Peyer's patch (tissue), 4 donors: Measurements from ENCODE around the gene SLF2. TPM values are rescaled to one million over a fixed set of nuclear protein-coding genes. Genes with fewer than 3 reads are reported as not detected.
A peak's percentile ranks its signal among the peaks of the same experiment; 100 is the strongest.

Source experiments
- DNase-seq, 3 donors: peaks; one replicate each; pipeline ENCODE4 v3.0.0-alpha.2; 2017 to 2019
- H3K27ac ChIP-seq, 4 donors: fragments of 200-600 bp; sonication (generic); one replicate each; pipeline ENCODE4 v1.5.1; 2016 to 2019
- H3K27me3 ChIP-seq, 2 donors: fragments of 200-600 bp; sonication (generic); one replicate each; pipeline ENCODE4 v1.5.1; 2019
- H3K36me3 ChIP-seq, 3 donors: fragments of 200-600 bp; sonication (generic); one replicate each; pipeline ENCODE4 v1.5.1; 2016 to 2019
- H3K4me1 ChIP-seq, 4 donors: fragments of 200-600 bp; sonication (generic); one replicate each; pipeline ENCODE4 v1.5.1; 2016 to 2019
- H3K4me3 ChIP-seq, 4 donors: fragments of 200-600 bp; sonication (generic); 1 replicate in 3 of 4; 2 replicates in 1 of 4; pipeline ENCODE4 v1.5.1; 2016 to 2019; ENCODE audit warnings: mild to moderate bottlenecking in 1 of 4
- H3K9me3 ChIP-seq, 4 donors: fragments of 200-600 bp; sonication (generic); one replicate each; pipeline ENCODE4 v1.5.1; 2016 to 2019; ENCODE audit warnings: mild to moderate bottlenecking in 1 of 4
- CTCF ChIP-seq, 6 experiments: fragments of 450-650 bp in 4 of 6; fragments of 200-600 bp in 2 of 6; sonication (generic) in 1 of 6; IDR thresholded peaks; one replicate each; pipeline ENCODE4 v1.5.1; 2017 to 2019; ENCODE audit warnings: antibody characterized with exemption in 6 of 6, mild to moderate bottlenecking in 3 of 6, moderate library complexity in 1 of 6
- POLR2A ChIP-seq, 2 donors: fragments of 450-650 bp; IDR thresholded peaks; one replicate each; pipeline ENCODE4 v1.5.1; 2017; ENCODE audit warnings: antibody characterized with exemption in 2 of 2, mild to moderate bottlenecking in 2 of 2, moderate library complexity in 2 of 2
- total RNA-seq, 4 donors: library from RNA; depleted of rRNA; stranded (reverse); fragments of >200 nt; gene quantifications; one replicate each; pipeline ENCODE4 v1.1.0, GENCODE V29; 2016

SLF2 gene
- total RNA-seq, 4 donors from 2014 or later = 11.0 to 37.2 (median 32.0) TPM

- no peak for TF ChIP-seq POLR2A (IDR thresholded peaks at IDR 0.05)
- TF ChIP-seq CTCF (IDR thresholded peaks at IDR 0.05) = no peak
- Histone ChIP-seq H3K27me3 (no peaks in the 10 kb centered on the region), H3K4me3 (no peak overlapping the region), H3K4me1 (peaks cover 0 to 15% (median 7%) of the 10 kb centered on the region in 4 donors), H3K27ac (no peak overlapping the region), H3K36me3 (peaks cover 0 to 21% (median 0%) of the 10 kb centered on the region in 3 donors), H3K9me3 (no peaks in the 10 kb centered on the region)
- DNase-seq = peak in 1 of 3 donors; percentile 5
Observed at GRCh38 chr10:100966887-100967286, 54.1 kb downstream of the SLF2 start.

DNA sequence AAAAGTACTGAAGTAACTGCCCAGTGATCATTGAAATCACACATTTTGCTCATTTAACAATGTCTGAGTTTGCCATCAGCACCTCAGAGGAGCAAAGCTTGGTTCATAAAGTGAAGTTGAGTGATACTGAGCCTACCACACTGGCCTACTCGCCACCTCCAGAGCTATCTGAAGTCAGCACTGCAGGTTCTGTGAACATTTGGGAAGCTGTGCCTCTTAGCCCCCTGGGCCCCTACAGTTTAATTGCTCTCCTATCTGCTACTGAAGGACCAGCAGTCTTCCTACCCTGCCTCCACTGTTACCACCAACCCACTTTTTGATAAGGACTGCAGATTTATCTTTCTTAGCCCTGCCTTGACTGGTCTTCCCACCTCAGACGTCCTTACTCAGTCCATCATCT lies 54.6 kb downstream of the SLF2 start:
- H3K27ac ChIP-seq = no peak overlapping the region
- DNase-seq = peak in 1 of 3 donors; percentile 1
- no peak for TF ChIP-seq CTCF (IDR thresholded peaks at IDR 0.05)
- no peak for TF ChIP-seq POLR2A (IDR thresholded peaks at IDR 0.05)
- H3K36me3 ChIP-seq = peaks cover 0 to 17% (median 0%) of the 10 kb centered on the region in 3 donors
- no peaks in the 10 kb centered on the region for H3K9me3 ChIP-seq
- H3K27me3 ChIP-seq = no peaks in the 10 kb centered on the region
- H3K4me3 ChIP-seq = no peak overlapping the region
- H3K4me1 ChIP-seq = peaks cover 0 to 19% (median 7%) of the 10 kb centered on the region in 4 donors

DNA sequence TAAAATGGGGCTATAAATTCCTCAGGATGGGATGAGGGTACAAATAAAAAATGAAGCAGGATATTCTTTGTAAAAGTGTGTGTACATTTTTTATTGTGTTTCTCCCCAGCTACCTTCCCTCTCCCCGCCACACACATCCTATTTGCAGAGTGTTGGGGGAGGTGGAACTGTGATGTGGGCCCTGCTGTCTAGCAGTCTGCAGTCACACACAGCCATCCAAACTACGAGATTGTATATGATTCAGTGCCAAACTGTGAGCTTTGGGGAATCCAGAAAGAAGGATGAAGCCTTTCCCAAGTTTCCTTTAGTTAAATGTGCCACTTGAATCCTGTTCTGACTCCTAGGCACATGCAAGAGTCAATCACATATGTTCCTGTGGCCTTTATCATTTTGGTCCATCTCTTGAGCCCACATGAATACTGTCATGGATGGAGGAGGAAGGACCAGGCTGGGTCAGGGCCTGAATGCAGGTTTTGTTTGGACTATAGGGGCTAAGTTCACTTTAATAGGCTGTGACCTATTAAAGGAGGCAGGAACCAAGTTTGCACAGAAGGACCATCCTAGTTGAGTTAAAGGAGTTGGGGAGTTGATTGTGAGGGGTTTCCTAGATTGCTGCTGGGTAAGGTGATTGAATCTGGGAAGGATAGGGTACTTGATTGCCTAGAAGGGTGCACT lies 55.4 kb downstream of the SLF2 start:
- Histone ChIP-seq H3K27ac (peak overlapping the region in 1 of 4 donors; percentile 91), H3K4me3 (peak overlapping the region in 2 of 4 donors; percentile 77 to 78), H3K4me1 (peaks cover 0 to 22% (median 7%) of the 10 kb centered on the region in 4 donors), H3K36me3 (peaks cover 0 to 9% (median 0%) of the 10 kb centered on the region in 3 donors), H3K9me3 (no peaks in the 10 kb centered on the region), H3K27me3 (no peaks in the 10 kb centered on the region)
- TF ChIP-seq POLR2A (IDR thresholded peaks at IDR 0.05) (no peak), CTCF (IDR thresholded peaks at IDR 0.05) (no peak)
- DNase-seq = peak in 1 of 3 donors; percentile 3

GRCh38 chr10:100968863-100969186 lies 56.1 kb downstream of the SLF2 start:
- Histone ChIP-seq H3K27ac (peak overlapping the region in 2 of 4 donors; percentile 87 to 91), H3K27me3 (no peaks in the 10 kb centered on the region), H3K36me3 (peaks cover 0 to 13% (median 0%) of the 10 kb centered on the region in 3 donors), H3K4me3 (peak overlapping the region; percentile 41 to 78 (median 66)), H3K4me1 (peaks cover 0 to 22% (median 7%) of the 10 kb centered on the region in 4 donors), H3K9me3 (no peaks in the 10 kb centered on the region)
- no peak for TF ChIP-seq CTCF (IDR thresholded peaks at IDR 0.05)
- TF ChIP-seq POLR2A (IDR thresholded peaks at IDR 0.05) = no peak
- DNase-seq = peak in 1 of 3 donors; percentile 0

- peak; percentile 42 to 79 (median 74) for DNase-seq
- Histone ChIP-seq H3K4me3 (peak within 1 kb of the TSS; percentile 41 to 78 (median 66)), H3K27ac (peak within 1 kb of the TSS; percentile 26 to 91 (median 86)), H3K36me3 (peaks cover 0 to 15% (median 0%) of the 10 kb centered on the region in 3 donors), H3K4me1 (peaks cover 0 to 22% (median 7%) of the 10 kb centered on the region in 4 donors), H3K9me3 (no peaks in the 10 kb centered on the region), H3K27me3 (no peaks in the 10 kb centered on the region)
- TF ChIP-seq POLR2A (IDR thresholded peaks at IDR 0.05) (peak in 1 of 2 donors; percentile 13), CTCF (IDR thresholded peaks at IDR 0.05) (peak in 5 of 6 experiments; percentile 51 to 77 (median 73))
Observed at GRCh38 chr10:100969187-100970075, 56.7 kb downstream of the SLF2 start, which contains the start of gene SEMA4G. Gene SEMA4G (plus strand): TSS chr10:100969504. CDS start chr10:100972913, 3,409 bp downstream.
